IMR-90 (cell line): ENCODE measurements around the gene ATRAID. TPM values are rescaled to one million over a fixed set of nuclear protein-coding genes. Genes with fewer than 3 reads are reported as not detected.

Source experiments
- ATAC-seq: fragments of 200-7000 bp; cut with Tn5 transposase; 2 replicates; pipeline ENCODE4 v1.9.1; 2020; ENCODE audit warnings: low read depth, mild to moderate bottlenecking, moderate library complexity
- BruUV-seq: library from RNA; stranded (reverse); fragments of 400-500 nt; replicated peaks from 2 replicates; lab custom pipeline; 2021; lab: Mats Ljungman, UMichigan
- CTCF ChIA-PET: fragments of 300-600 bp; formaldehyde crosslinking; extraction: SDS; loops from one replicate; lab custom pipeline; 2021; ENCODE audit warnings: antibody characterized with exemption; lab: Yijun Ruan, JAX
- POLR2A ChIA-PET: fragments of 300-600 bp; sonication (Branson Sonifier 250); formaldehyde crosslinking; loops from one replicate; lab custom pipeline; 2022; ENCODE audit warnings: antibody characterized with exemption; ENCODE audit not compliant: unreplicated experiment; lab: Charles Lee
- DNase-seq: peaks from one replicate; pipeline ENCODE4 v3.0.0; 2013
- H2AFZ ChIP-seq: replicated peaks from 2 replicates; pipeline ENCODE3; 2013; ENCODE audit warnings: low read length, mild to moderate bottlenecking; ENCODE audit not compliant: poor library complexity
- H2AK5ac ChIP-seq: 2 replicates; pipeline ENCODE4 v1.6.1; 2013; ENCODE audit warnings: low read depth, low read length, inconsistent platforms
- H2AK9ac ChIP-seq: replicated peaks from 2 replicates; pipeline ENCODE3; 2013; ENCODE audit warnings: mild to moderate bottlenecking, low read depth, low read length, moderate library complexity; ENCODE audit not compliant: poor library complexity
- H2BK120ac ChIP-seq: 2 replicates; pipeline ENCODE4 v1.6.1; 2013; ENCODE audit warnings: low read depth, low read length, inconsistent platforms
- H2BK15ac ChIP-seq: 3 replicates; pipeline ENCODE4 v1.6.1; 2013; ENCODE audit warnings: low read depth, low read length, inconsistent platforms
- H2BK20ac ChIP-seq: 2 replicates; pipeline ENCODE4 v1.6.1; 2013; ENCODE audit warnings: low read depth, mild to moderate bottlenecking, inconsistent platforms, low read length, moderate library complexity
- H2BK5ac ChIP-seq: 2 replicates; pipeline ENCODE4 v1.6.1; 2013; ENCODE audit warnings: mild to moderate bottlenecking, low read depth, low read length, inconsistent platforms; ENCODE audit not compliant: poor library complexity, severe bottlenecking
- H3K14ac ChIP-seq: replicated peaks from 2 replicates; pipeline ENCODE4 v1.6.1; 2013; ENCODE audit warnings: low read depth, low read length, inconsistent platforms
- H3K18ac ChIP-seq: 2 replicates; pipeline ENCODE4 v1.6.1; 2013; ENCODE audit warnings: low read depth, low read length, control low read depth
- H3K23ac ChIP-seq: 2 replicates; pipeline ENCODE4 v1.6.1; 2013; ENCODE audit warnings: low read depth, low read length, inconsistent platforms
- H3K27ac ChIP-seq: 2 replicates; pipeline ENCODE4 v1.5.1; 2013; ENCODE audit warnings: mild to moderate bottlenecking, control low read depth, low read length; ENCODE audit not compliant: insufficient read depth
- H3K27me3 ChIP-seq: 2 replicates; pipeline ENCODE4 v1.6.1; 2013; ENCODE audit warnings: low read length; ENCODE audit not compliant: control insufficient read depth, insufficient read depth
- H3K36me3 ChIP-seq: 2 replicates; pipeline ENCODE4 v1.6.1; 2013; ENCODE audit warnings: low read length, mixed read lengths; ENCODE audit not compliant: control insufficient read depth, insufficient read depth
- H3K4ac ChIP-seq: 2 replicates; pipeline ENCODE4 v1.6.1; 2013; ENCODE audit warnings: low read depth, low read length, inconsistent platforms
- H3K4me1 ChIP-seq: 2 replicates; pipeline ENCODE4 v1.6.1; 2013; ENCODE audit warnings: low read length, mixed read lengths; ENCODE audit not compliant: control insufficient read depth, insufficient read depth
- H3K4me2 ChIP-seq: 2 replicates; pipeline ENCODE4 v1.6.1; 2013; ENCODE audit warnings: low read depth, mild to moderate bottlenecking, control low read depth, low read length, moderate library complexity
- H3K4me3 ChIP-seq: 2 replicates; pipeline ENCODE4 v1.5.1; 2013; ENCODE audit warnings: low read depth, mild to moderate bottlenecking, control low read depth, low read length, moderate library complexity; ENCODE audit not compliant: insufficient read depth
- H3K56ac ChIP-seq: 2 replicates; pipeline ENCODE4 v1.6.1; 2013; ENCODE audit warnings: low read length, inconsistent platforms; ENCODE audit not compliant: insufficient read depth; ENCODE audit errors: extremely low read depth
- H3K79me1 ChIP-seq, 2 experiments: 2 replicates each; pipeline ENCODE4 v1.6.1; 2013; ENCODE audit warnings: low read length in 2 of 2, inconsistent platforms in 1 of 2, low read depth in 1 of 2
- H3K9ac ChIP-seq: 2 replicates; pipeline ENCODE4 v1.6.1; 2013; ENCODE audit warnings: low read depth, low read length, control low read depth
- H3K9me1 ChIP-seq: 2 replicates; pipeline ENCODE4 v1.6.1; 2013; ENCODE audit warnings: low read length, inconsistent platforms; ENCODE audit not compliant: insufficient read depth
- H3K9me3 ChIP-seq: 2 replicates; pipeline ENCODE4 v1.6.1; 2013; ENCODE audit warnings: low read length; ENCODE audit not compliant: control insufficient read depth, insufficient read depth
- H4K20me1 ChIP-seq: 2 replicates; pipeline ENCODE4 v1.6.1; 2013; ENCODE audit warnings: low read length, inconsistent platforms; ENCODE audit not compliant: insufficient read depth
- H4K5ac ChIP-seq: 2 replicates; pipeline ENCODE4 v1.6.1; 2013; ENCODE audit warnings: mild to moderate bottlenecking, low read depth, low read length, control low read depth
- H4K8ac ChIP-seq, 2 experiments: 2 replicates each; pipeline ENCODE4 v1.6.1; 2013; ENCODE audit warnings: low read depth in 2 of 2, low read length in 2 of 2, control low read depth in 1 of 2, inconsistent platforms in 1 of 2
- H4K91ac ChIP-seq: 2 replicates; pipeline ENCODE4 v1.6.1; 2013; ENCODE audit warnings: low read depth, low read length, inconsistent platforms; ENCODE audit not compliant: insufficient read depth
- CHD1 ChIP-seq: IDR thresholded peaks from 2 replicates; pipeline ENCODE4 v1.6.1; 2012; ENCODE audit warnings: low read depth, low read length, improper control_type of control experiment
- MAZ ChIP-seq: IDR thresholded peaks from 2 replicates; pipeline ENCODE4 v1.6.1; 2012; ENCODE audit warnings: low read depth, mild to moderate bottlenecking, low read length, improper control_type of control experiment, moderate library complexity, borderline replicate concordance
- SMC3 ChIP-seq: fragments of 150-350 bp; IDR thresholded peaks from 2 replicates; pipeline ENCODE4 v1.6.1; 2016; ENCODE audit warnings: low read depth, mild to moderate bottlenecking, antibody characterized with exemption, low read length, moderate library complexity
- WGBS, 2 experiments: methylation state at CpG; one replicate each; pipeline versions ENCODE4 v1.1.5 to v1.1.7; 2013; ENCODE audit warnings: missing lambda C conversion rate in 2 of 2; ENCODE audit not compliant: insufficient read length in 1 of 2; ENCODE audit errors: extremely low coverage in 2 of 2; 5-methylcytosine and 5-hydroxymethylcytosine counted together
- dilution Hi-C: fragments of 300-500 bp; cut with HindIII; formaldehyde crosslinking; loops from one replicate; pipeline ENCODE4 v1.14.3; 2018; ENCODE audit warnings: low sequenced_read_pairs; ENCODE audit not compliant: unreplicated experiment
- in situ Hi-C: fragments of 300-500 bp; cut with MboI; formaldehyde crosslinking; loops from 3 replicates; pipeline ENCODE4 v1.14.3; 2019; ENCODE audit warnings: low sequenced_read_pairs, inconsistent platforms, mixed read lengths
- intact Hi-C: fragments of 100-400 bp; cut with micrococcal nuclease; formaldehyde crosslinking; loops from 2 replicates; pipeline ENCODE4 v1.10.0; 2022
- polyA plus RNA-seq, 3 experiments: library from polyadenylated mRNA; depleted of rRNA; stranded (reverse); fragments of >200 nt; gene quantifications; 2 replicates each; pipeline ENCODE4 v1.2.3, GENCODE V29; 2012; ENCODE audit warnings: low replicate concordance in 1 of 3
- total RNA-seq: library from RNA; depleted of rRNA; stranded (reverse); fragments of >200 nt; gene quantifications from 2 replicates; pipeline ENCODE4 v1.2.3, GENCODE V29; 2012
- TF ChIP-seq, protein P1 (sequence below): conservative IDR thresholded peaks from 2 replicates; pipeline ENCODE4 v1.5.1; 2012; ENCODE audit warnings: mild to moderate bottlenecking, low read depth, low read length, improper control_type of control experiment
- TF ChIP-seq, protein P2 (sequence below): fragments of 150-350 bp; IDR thresholded peaks from 2 replicates; pipeline ENCODE4 v1.6.1; 2017; ENCODE audit warnings: mild to moderate bottlenecking, antibody characterized with exemption, low read length, low read depth

Gene ATRAID
- total and polyA plus RNA-seq, 2 of the 4 experiments (the other 2 are of a cell fraction): 138 to 173 TPM

DNA sequence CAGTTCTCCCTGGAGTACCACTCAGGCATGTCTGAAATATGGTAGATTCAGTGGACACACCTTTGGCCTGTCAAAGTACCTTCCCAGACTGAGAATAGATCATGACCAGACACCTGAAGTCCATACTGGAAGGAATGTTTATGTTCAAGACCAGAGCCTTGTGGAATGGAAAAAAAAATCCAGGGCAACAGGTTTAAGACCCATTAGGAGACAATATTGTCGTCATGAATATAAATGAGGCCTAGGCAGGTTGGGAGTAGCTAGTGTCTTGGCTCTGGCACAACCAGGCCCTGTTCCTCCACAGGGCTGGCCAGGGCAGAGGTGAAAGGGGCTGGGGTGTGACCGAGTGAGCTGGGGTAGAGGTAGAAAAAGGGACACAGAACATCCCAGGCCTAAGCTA lies 13.2 kb upstream of the ATRAID start:
- Histone ChIP-seq H3K27ac (no peak overlapping the region), H2AK9ac (no peak overlapping the region), H3K79me1 (no peaks in the 10 kb centered on the region), H2AFZ (no peak overlapping the region), H3K18ac (no peak overlapping the region), H2BK120ac (no peak overlapping the region), H2BK15ac (no peak overlapping the region), H3K4me2 (no peak overlapping the region), H4K91ac (no peak overlapping the region), H2AK5ac (no peak overlapping the region), H3K4me3 (no peak overlapping the region), H2BK5ac (no peak overlapping the region), H3K27me3 (no peaks in the 10 kb centered on the region; the same call in 1 of the 2 replicates), H3K23ac (no peak overlapping the region), H4K8ac (no peak overlapping the region), H3K9me1 (no peaks in the 10 kb centered on the region; the same call in 1 of the 2 replicates), H2BK20ac (no peak overlapping the region), H3K9ac (no peak overlapping the region), H3K14ac (no peak overlapping the region), H4K20me1 (no peaks in the 10 kb centered on the region; the same call in 1 of the 2 replicates), H3K9me3 (no peaks in the 10 kb centered on the region), H4K5ac (no peak overlapping the region), H3K36me3 (peaks cover 24% of the 10 kb centered on the region), H3K56ac (no peak overlapping the region), H3K4me1 (no peaks in the 10 kb centered on the region), H3K4ac (no peak overlapping the region)
- CTCF ChIA-PET: no interaction called here
- no peak for TF ChIP-seq CHD1
- no peak for TF ChIP-seq SMC3
- TF ChIP-seq, protein P1, sequence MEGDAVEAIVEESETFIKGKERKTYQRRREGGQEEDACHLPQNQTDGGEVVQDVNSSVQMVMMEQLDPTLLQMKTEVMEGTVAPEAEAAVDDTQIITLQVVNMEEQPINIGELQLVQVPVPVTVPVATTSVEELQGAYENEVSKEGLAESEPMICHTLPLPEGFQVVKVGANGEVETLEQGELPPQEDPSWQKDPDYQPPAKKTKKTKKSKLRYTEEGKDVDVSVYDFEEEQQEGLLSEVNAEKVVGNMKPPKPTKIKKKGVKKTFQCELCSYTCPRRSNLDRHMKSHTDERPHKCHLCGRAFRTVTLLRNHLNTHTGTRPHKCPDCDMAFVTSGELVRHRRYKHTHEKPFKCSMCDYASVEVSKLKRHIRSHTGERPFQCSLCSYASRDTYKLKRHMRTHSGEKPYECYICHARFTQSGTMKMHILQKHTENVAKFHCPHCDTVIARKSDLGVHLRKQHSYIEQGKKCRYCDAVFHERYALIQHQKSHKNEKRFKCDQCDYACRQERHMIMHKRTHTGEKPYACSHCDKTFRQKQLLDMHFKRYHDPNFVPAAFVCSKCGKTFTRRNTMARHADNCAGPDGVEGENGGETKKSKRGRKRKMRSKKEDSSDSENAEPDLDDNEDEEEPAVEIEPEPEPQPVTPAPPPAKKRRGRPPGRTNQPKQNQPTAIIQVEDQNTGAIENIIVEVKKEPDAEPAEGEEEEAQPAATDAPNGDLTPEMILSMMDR: no peak
- TF ChIP-seq, protein P2, sequence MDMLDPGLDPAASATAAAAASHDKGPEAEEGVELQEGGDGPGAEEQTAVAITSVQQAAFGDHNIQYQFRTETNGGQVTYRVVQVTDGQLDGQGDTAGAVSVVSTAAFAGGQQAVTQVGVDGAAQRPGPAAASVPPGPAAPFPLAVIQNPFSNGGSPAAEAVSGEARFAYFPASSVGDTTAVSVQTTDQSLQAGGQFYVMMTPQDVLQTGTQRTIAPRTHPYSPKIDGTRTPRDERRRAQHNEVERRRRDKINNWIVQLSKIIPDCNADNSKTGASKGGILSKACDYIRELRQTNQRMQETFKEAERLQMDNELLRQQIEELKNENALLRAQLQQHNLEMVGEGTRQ: no peak
- TF ChIP-seq MAZ: no peak
- intact Hi-C loops (no loop called here), in situ Hi-C loops (loop anchor here (5.0 kb wide), 1 partner anchor 96 kb away; no protein-coding TSS in a partner anchor), dilution Hi-C loops (no loop called here)
- 83% methylated on average over 1 of the region's 2 CpGs; no CpG with 5 or more reads in 1 of the 2 experiments for WGBS, 2 experiments
- ATAC-seq: no peak
- no TSS peak for BruUV-seq
- POLR2A ChIA-PET: no interaction called here
- DNase-seq: no peak
